K562 (cell line): ENCODE results near the gene LGALS7. TPM values are rescaled to one million over a fixed set of nuclear protein-coding genes. Genes with fewer than 3 reads are reported as not detected.
A peak's percentile ranks its signal among the peaks of the same experiment; 100 is the strongest.

ENCODE experiments used
- CHAMP1 ChIP-seq: fragments of 450-650 bp; IDR thresholded peaks from 2 replicates; pipeline ENCODE4 v1.6.1; 2016; ENCODE audit warnings: mild to moderate bottlenecking
- COPS2 ChIP-seq: fragments of 450-650 bp; conservative IDR thresholded peaks from 2 replicates; pipeline ENCODE4 v1.6.1; 2016; ENCODE audit warnings: mild to moderate bottlenecking, moderate library complexity
- CXXC5 ChIP-seq: fragments of 250-450 bp; sonication (Bioruptor Pico); IDR thresholded peaks from 2 replicates; pipeline ENCODE4 v1.8.0; 2022; ENCODE audit warnings: inconsistent platforms, mild to moderate bottlenecking, moderate library complexity
- DIDO1 ChIP-seq: fragments of 450-650 bp; IDR thresholded peaks from 2 replicates; pipeline ENCODE4 v1.6.1; 2016; ENCODE audit warnings: low read depth, missing biosample characterization, missing genetic modification characterization
- DLX4 ChIP-seq: fragments of 250-450 bp; sonication (Bioruptor Pico); IDR thresholded peaks from 2 replicates; pipeline ENCODE4 v1.6.1; 2021; ENCODE audit warnings: mild to moderate bottlenecking
- ETV6 ChIP-seq, 3 experiments: fragments of 150-350 bp in 1 of 3; sonication (generic) in 1 of 3; formaldehyde crosslinking in 1 of 3; IDR thresholded peaks; 2 replicates each; pipeline versions ENCODE4 v1.6.1 to v1.8.0; 2014 to 2022; ENCODE audit warnings: borderline replicate concordance in 2 of 3, low read depth in 2 of 3, antibody characterized with exemption in 1 of 3, low read length in 1 of 3, mild to moderate bottlenecking in 1 of 3, missing genetic modification reagents in 1 of 3
- HOXB6 ChIP-seq: fragments of 250-450 bp; sonication (Bioruptor Pico); IDR thresholded peaks from 2 replicates; pipeline ENCODE4 v1.5.1; 2022; ENCODE audit warnings: mild to moderate bottlenecking, borderline replicate concordance
- MITF ChIP-seq: IDR thresholded peaks from 2 replicates; pipeline ENCODE4 v1.6.1; 2014; ENCODE audit warnings: antibody characterized with exemption
- PRMT5 ChIP-seq: sonication (generic); formaldehyde crosslinking; IDR thresholded peaks from 2 replicates; pipeline ENCODE4 v1.5.0; 2020; ENCODE audit warnings: missing genetic modification reagents
- RNF219 ChIP-seq: fragments of 250-450 bp; sonication (Bioruptor Pico); IDR thresholded peaks from 2 replicates; pipeline ENCODE4 v1.5.0; 2022; ENCODE audit warnings: mild to moderate bottlenecking
- SUPT5H ChIP-seq: fragments of 450-650 bp; IDR thresholded peaks from 2 replicates; pipeline ENCODE4 v1.6.1; 2016
- U2AF2 ChIP-seq: fragments of 200-400 bp; formaldehyde crosslinking; optimal IDR thresholded peaks from 2 replicates; pipeline ENCODE3; 2017; ENCODE audit warnings: low read depth, mild to moderate bottlenecking, low read length
- USF1 ChIP-seq: sonication (generic); formaldehyde crosslinking; IDR thresholded peaks from 2 replicates; pipeline ENCODE4 v1.9.0; 2022; ENCODE audit warnings: mild to moderate bottlenecking, missing genetic modification reagents
- ZBTB7A ChIP-seq: IDR thresholded peaks from 2 replicates; pipeline ENCODE4 v1.6.1; 2011; ENCODE audit warnings: low read depth, mild to moderate bottlenecking, low read length, moderate library complexity, borderline replicate concordance; ENCODE audit not compliant: control insufficient read depth
- ZNF316 ChIP-seq: fragments of 450-650 bp; IDR thresholded peaks from 2 replicates; pipeline ENCODE4 v1.6.1; 2016
- ZNF655 ChIP-seq: fragments of 250-450 bp; sonication (Bioruptor Pico); IDR thresholded peaks from 2 replicates; pipeline ENCODE4 v1.5.0; 2021
- polyA plus RNA-seq, 8 experiments: library from polyadenylated mRNA; depleted of rRNA in 4 of 8; stranded (reverse) in 5 of 8; unstranded in 3 of 8; fragments of >200 nt; fragmentation: Nextera tagmentation in 2 of 8; fragmentation: Illumina TruSeq in 1 of 8; extraction: Ambion mirVana in 2 of 8; extraction: Trizol in 1 of 8; gene quantifications; 2 replicates each; pipeline versions ENCODE4 v1.2.1 to v1.2.3, GENCODE V29; 2011 to 2014; ENCODE audit warnings: inconsistent platforms in 1 of 8, missing spikeins in 1 of 8
- total RNA-seq, 7 experiments: library from RNA; depleted of rRNA in 6 of 7; stranded (reverse); fragments of >200 nt in 6 of 7; fragmentation: Illumina TruSeq in 2 of 7; extraction: Trizol in 2 of 7; gene quantifications; 2 replicates each; pipeline versions ENCODE4 v1.2.1 to v1.2.3, GENCODE V29; 2011 to 2021; ENCODE audit warnings: low replicate concordance in 1 of 7

The LGALS7 gene
- total and polyA plus RNA-seq, 9 of the 15 experiments (the other 6 are each of a cell fraction or from before 2014, with no cell fraction given) = not detected

- TF ChIP-seq DLX4 (no peak), DIDO1 (tag) (no peak), COPS2 (no peak), HOXB6 (CRISPR knock-in tag) (no peak), U2AF2 (no peak), MITF (no peak), CHAMP1 (no peak), RNF219 (no peak), ZNF655 (CRISPR knock-in tag) (no peak), SUPT5H (peak; percentile 39), CXXC5 (CRISPR knock-in tag) (peak; percentile 40; the same call in 1 of the 2 replicates), PRMT5 (CRISPR knock-in tag) (no peak), ZNF316 (no peak), ZBTB7A (no peak; the same call in 1 of the 2 replicates), ETV6 (IDR thresholded peaks at IDR 0.05; ENCODE audit: borderline replicate concordance in 1 of 2, low read depth in 2 of 2, low read length in 1 of 2) (no peak), ETV6 (CRISPR knock-in tag; IDR thresholded peaks at IDR 0.05; ENCODE audit: borderline replicate concordance) (no peak), USF1 (CRISPR knock-in tag) (no peak)
Observed at GRCh38 chr19:38727868-38728660, 45.3 kb downstream of the LGALS7 start (continued).
